CD14-positive monocyte (primary cell): ENCODE measurements around the gene IGF2BP2. TPM values are rescaled to one million over a fixed set of nuclear protein-coding genes. Genes with fewer than 3 reads are reported as not detected.
A peak's percentile ranks its signal among the peaks of the same experiment; 100 is the strongest.

Experiments
- DNase-seq, 3 donors: peaks; one replicate each; pipeline ENCODE4 v3.0.0-alpha.2; 2011 to 2022
- H2AFZ ChIP-seq: 2 replicates; pipeline ENCODE4 v1.6.0; 2012; ENCODE audit warnings: mild to moderate bottlenecking, low read depth, low read length, inconsistent platforms; ENCODE audit not compliant: insufficient read depth, poor library complexity, severe bottlenecking
- H3K27ac ChIP-seq, 2 donors: 1 replicate in 1 of 2; 2 replicates in 1 of 2; pipeline ENCODE4 v1.5.1; 2012 to 2013; ENCODE audit warnings: low read length in 2 of 2, control low read depth in 1 of 2, inconsistent platforms in 1 of 2, low read depth in 1 of 2, mild to moderate bottlenecking in 1 of 2
- H3K27me3 ChIP-seq, 2 donors: one replicate each; pipeline versions ENCODE4 v1.6.0 to v1.6.1; 2011 to 2013; ENCODE audit warnings: low read length in 2 of 2; ENCODE audit not compliant: control insufficient read depth in 2 of 2, insufficient read depth in 2 of 2
- H3K36me3 ChIP-seq, 2 donors: replicated peaks in 1 of 2; 1 replicate in 1 of 2; 2 replicates in 1 of 2; pipeline versions ENCODE4 v1.5.1 to v1.6.1; 2012 to 2013; ENCODE audit warnings: low read length in 2 of 2, control low read depth in 1 of 2, inconsistent platforms in 1 of 2, mild to moderate bottlenecking in 1 of 2; ENCODE audit not compliant: insufficient read depth in 2 of 2, control insufficient read depth in 1 of 2
- H3K4me1 ChIP-seq, 2 donors: 1 replicate in 1 of 2; 2 replicates in 1 of 2; pipeline versions ENCODE4 v1.5.1 to v1.6.1; 2012 to 2013; ENCODE audit warnings: low read length in 2 of 2, control low read depth in 1 of 2, inconsistent platforms in 1 of 2, mild to moderate bottlenecking in 1 of 2, moderate library complexity in 1 of 2; ENCODE audit not compliant: insufficient read depth in 2 of 2, control insufficient read depth in 1 of 2
- H3K4me2 ChIP-seq: replicated peaks from 2 replicates; pipeline ENCODE3; 2012; ENCODE audit warnings: low read length, moderate library complexity, mild to moderate bottlenecking; ENCODE audit not compliant: poor library complexity, severe bottlenecking; ENCODE audit errors: extremely low read depth
- H3K4me3 ChIP-seq, 3 experiments: fragments of 200-600 bp in 1 of 3; sonication (generic) in 1 of 3; replicated peaks in 1 of 3; 1 replicate in 2 of 3; 2 replicates in 1 of 3; pipeline ENCODE4 v1.5.1; 2011 to 2013; ENCODE audit warnings: low read length in 3 of 3, mild to moderate bottlenecking in 3 of 3, control low read depth in 2 of 3, low read depth in 2 of 3, inconsistent platforms in 1 of 3, moderate library complexity in 1 of 3
- H3K79me2 ChIP-seq: 2 replicates; pipeline ENCODE4 v1.6.0; 2012; ENCODE audit warnings: mild to moderate bottlenecking, control low read depth, inconsistent platforms, low read length, moderate library complexity; ENCODE audit not compliant: insufficient read depth
- H3K9ac ChIP-seq: 2 replicates; pipeline ENCODE4 v1.6.0; 2017; ENCODE audit warnings: low read length, mild to moderate bottlenecking; ENCODE audit not compliant: insufficient read depth, poor library complexity, severe bottlenecking
- H3K9me3 ChIP-seq, 2 donors: replicated peaks in 1 of 2; 1 replicate in 1 of 2; 2 replicates in 1 of 2; pipeline versions ENCODE4 v1.5.1 to v1.6.1; 2012 to 2013; ENCODE audit warnings: low read length in 2 of 2, control low read depth in 1 of 2; ENCODE audit not compliant: control insufficient read depth in 1 of 2, insufficient read depth in 1 of 2
- H4K20me1 ChIP-seq: 2 replicates; pipeline ENCODE4 v1.6.0; 2012; ENCODE audit warnings: mild to moderate bottlenecking, low read length, control low read depth, moderate library complexity; ENCODE audit not compliant: insufficient read depth
- H3K27ac Mint-ChIP-seq, 7 donors: one replicate each; pipeline ENCODE4 v1.8.0; 2020; ENCODE audit warnings: mild to moderate bottlenecking in 7 of 7, mixed read lengths in 7 of 7, moderate library complexity in 6 of 7, inconsistent platforms in 2 of 7
- H3K27me3 Mint-ChIP-seq, 3 donors: one replicate each; pipeline ENCODE4 v1.8.0; 2021 to 2022; ENCODE audit warnings: low read depth in 3 of 3, mild to moderate bottlenecking in 3 of 3, mixed read lengths in 3 of 3, moderate library complexity in 3 of 3, inconsistent platforms in 1 of 3
- H3K36me3 Mint-ChIP-seq, 2 donors: one replicate each; pipeline ENCODE4 v1.8.0; 2020; ENCODE audit warnings: mixed read lengths in 2 of 2, inconsistent platforms in 1 of 2, mild to moderate bottlenecking in 1 of 2
- H3K4me1 Mint-ChIP-seq: one replicate; pipeline ENCODE4 v1.8.0; 2020; ENCODE audit warnings: mild to moderate bottlenecking, mixed read lengths
- H3K4me3 Mint-ChIP-seq, 2 donors: one replicate each; pipeline ENCODE4 v1.8.0; 2020; ENCODE audit warnings: mild to moderate bottlenecking in 2 of 2, mixed read lengths in 2 of 2, moderate library complexity in 1 of 2
- H3K9me3 Mint-ChIP-seq, 7 donors: one replicate each; pipeline ENCODE4 v1.8.0; 2020 to 2022; ENCODE audit warnings: mixed read lengths in 7 of 7, mild to moderate bottlenecking in 6 of 7, moderate library complexity in 6 of 7, inconsistent platforms in 2 of 7
- CTCF ChIP-seq: fragments of 200-600 bp; IDR thresholded peaks from one replicate; pipeline ENCODE4 v1.8.0; 2022; ENCODE audit warnings: antibody characterized with exemption, mild to moderate bottlenecking
- WGBS: methylation state at CpG from one replicate; pipeline ENCODE4 v1.1.5; 2013; ENCODE audit warnings: missing lambda C conversion rate; ENCODE audit not compliant: insufficient coverage; 5-methylcytosine and 5-hydroxymethylcytosine counted together
- intact Hi-C, 2 donors: fragments of 100-400 bp; cut with micrococcal nuclease; formaldehyde crosslinking; loops; one replicate each; pipeline versions ENCODE4 v1.15.0 to v1.15.1; 2023
- polyA plus RNA-seq, 3 donors: library from polyadenylated mRNA; depleted of rRNA in 1 of 3; unstranded in 2 of 3; stranded (reverse) in 1 of 3; fragments of 300-500 nt in 2 of 3; fragments of >200 nt in 1 of 3; fragmentation: Illumina TruSeq in 2 of 3; gene quantifications; 1 replicate in 2 of 3; 2 replicates in 1 of 3; pipeline ENCODE4 v1.2.3, GENCODE V29; 2012 to 2021

The IGF2BP2 gene
- polyA plus RNA-seq, 3 donors: 0.78 to 2.8 (median 1.00) TPM

DNA sequence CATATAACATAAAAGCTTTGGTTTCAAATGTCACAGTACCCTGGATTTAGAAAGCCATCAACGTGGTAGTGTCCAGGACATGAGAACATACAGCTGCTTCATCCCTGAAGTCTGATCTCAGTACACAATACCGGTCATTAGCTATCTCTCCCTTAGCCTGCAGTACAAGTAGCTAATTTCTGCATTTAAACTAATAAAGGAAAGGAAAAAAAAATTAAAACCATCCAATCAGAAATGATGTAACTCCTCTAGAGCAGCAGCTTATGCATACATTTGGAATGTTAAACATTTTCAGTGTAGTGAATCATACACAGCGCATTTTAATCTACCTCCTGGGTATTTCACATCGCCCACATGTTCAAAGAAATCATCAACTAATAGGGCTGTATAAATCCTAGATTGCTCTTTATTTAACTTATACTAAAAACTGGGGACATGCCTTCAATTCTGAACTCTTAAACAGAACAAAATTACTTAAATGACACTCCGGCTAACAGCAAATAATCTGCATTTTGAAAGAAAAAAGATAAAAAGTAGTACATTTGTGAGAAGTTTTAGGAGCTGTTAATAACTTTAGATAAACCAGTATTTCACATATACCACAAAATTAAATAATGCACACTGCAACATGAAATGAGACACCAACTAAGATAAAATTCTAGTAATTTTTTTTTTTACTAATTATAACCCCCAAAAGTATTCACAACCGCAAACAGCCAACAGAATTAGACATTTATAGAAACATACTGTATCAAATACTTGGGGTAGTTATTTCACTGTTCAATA lies 3.7 kb downstream of the IGF2BP2 start:
- no peak for TF ChIP-seq CTCF
- Mint-ChIP-seq H3K27me3 (peaks cover under 1 to 8% (median under 1%) of the 10 kb centered on the region in 3 donors), H3K27ac (peak overlapping the region in 1 of 7 donors; percentile 53), H3K9me3 (no peaks in the 10 kb centered on the region), H3K36me3 (peaks cover 0 to under 1% of the 10 kb centered on the region in 2 donors), H3K4me1 (peaks cover 33% of the 10 kb centered on the region), H3K4me3 (peak overlapping the region in 1 of 2 donors; percentile 54)
- H3K9ac ChIP-seq: no peak overlapping the region
- DNase-seq: no peak
- H3K79me2 ChIP-seq: peaks cover 91% of the 10 kb centered on the region
- WGBS: 0% methylated on average over 1 of the region's 6 CpGs
- peaks cover 0 to 1% of the 10 kb centered on the region in 2 donors for H3K27me3 ChIP-seq
- no peak overlapping the region for H3K4me2 ChIP-seq
- no peaks in the 10 kb centered on the region for H3K9me3 ChIP-seq
- H3K4me3 ChIP-seq: peak overlapping the region in 1 of 3 experiments; percentile 1
- no peaks in the 10 kb centered on the region for H3K36me3 ChIP-seq
- intact Hi-C loops: loop anchor here in 1 of 2 donors (10.0 kb wide), 1 partner anchor 114 kb away; the partner anchor contains the start of gene TRA2B
- no peak overlapping the region for H2AFZ ChIP-seq
- H3K27ac ChIP-seq: no peak overlapping the region
- peaks cover 3 to 32% of the 10 kb centered on the region in 2 donors for H3K4me1 ChIP-seq
- no peaks in the 10 kb centered on the region for H4K20me1 ChIP-seq

- H3K36me3 Mint-ChIP-seq: no peaks in the 10 kb centered on the region
- H3K36me3 ChIP-seq: no peaks in the 10 kb centered on the region
- no peak overlapping the region for H2AFZ ChIP-seq
- H3K9ac ChIP-seq: no peak overlapping the region
- H3K9me3 Mint-ChIP-seq: no peaks in the 10 kb centered on the region
- H3K4me2 ChIP-seq: no peak overlapping the region
- no peak for TF ChIP-seq CTCF
- no peaks in the 10 kb centered on the region for H4K20me1 ChIP-seq
- H3K27me3 ChIP-seq: no peaks in the 10 kb centered on the region
- intact Hi-C loops: no loop called here
- H3K9me3 ChIP-seq: no peaks in the 10 kb centered on the region
- no peaks in the 10 kb centered on the region for H3K27me3 Mint-ChIP-seq
- H3K4me1 Mint-ChIP-seq: peaks cover 54% of the 10 kb centered on the region
- DNase-seq: no peak
- H3K4me3 ChIP-seq: no peak overlapping the region
- H3K27ac Mint-ChIP-seq: no peak overlapping the region
- peaks cover 98% of the 10 kb centered on the region for H3K79me2 ChIP-seq
- H3K27ac ChIP-seq: no peak overlapping the region
- H3K4me3 Mint-ChIP-seq: no peak overlapping the region
- peaks cover 20 to 53% of the 10 kb centered on the region in 2 donors for H3K4me1 ChIP-seq
These were observed 6.5 kb downstream of the IGF2BP2 start for GRCh38 chr3:185818267-185818875.
